Activated CD8-positive, alpha-beta memory T cell treated with anti-CD3 and anti-CD28 coated beads for 4 hours (primary cell): ENCODE data around the gene EN2.
"Not testable (repeated sequence)": the region's sequence is repeated elsewhere in the genome, so short reads cannot be mapped to it uniquely, and the experiment has no call there.

Source experiments
- DNase-seq, 2 donors: peaks; one replicate each; pipeline ENCODE4 v3.0.0-alpha.2; 2020; ENCODE audit warnings: low read depth in 2 of 2

Gene EN2

DNA sequence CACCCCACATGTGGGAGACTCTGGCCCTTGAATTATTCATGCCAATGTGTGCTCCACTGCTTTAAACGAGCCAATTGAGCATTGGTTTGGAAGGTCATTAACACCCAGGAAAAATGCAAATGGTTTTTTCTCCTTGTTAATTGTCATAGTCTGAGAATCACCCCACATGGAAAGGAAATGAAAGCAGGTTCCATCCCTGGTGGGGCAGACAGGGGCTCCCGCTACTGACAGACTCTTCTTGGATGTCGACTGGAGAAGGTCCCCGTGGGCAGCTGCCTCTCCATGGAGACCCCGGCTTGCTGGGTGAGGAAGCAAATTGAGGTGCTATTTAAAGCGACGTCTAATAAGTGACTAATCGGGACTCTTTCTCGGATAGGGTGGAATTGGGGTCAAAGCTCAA is 32.0 kb upstream of the EN2 start:
- DNase-seq: no peak

DNA sequence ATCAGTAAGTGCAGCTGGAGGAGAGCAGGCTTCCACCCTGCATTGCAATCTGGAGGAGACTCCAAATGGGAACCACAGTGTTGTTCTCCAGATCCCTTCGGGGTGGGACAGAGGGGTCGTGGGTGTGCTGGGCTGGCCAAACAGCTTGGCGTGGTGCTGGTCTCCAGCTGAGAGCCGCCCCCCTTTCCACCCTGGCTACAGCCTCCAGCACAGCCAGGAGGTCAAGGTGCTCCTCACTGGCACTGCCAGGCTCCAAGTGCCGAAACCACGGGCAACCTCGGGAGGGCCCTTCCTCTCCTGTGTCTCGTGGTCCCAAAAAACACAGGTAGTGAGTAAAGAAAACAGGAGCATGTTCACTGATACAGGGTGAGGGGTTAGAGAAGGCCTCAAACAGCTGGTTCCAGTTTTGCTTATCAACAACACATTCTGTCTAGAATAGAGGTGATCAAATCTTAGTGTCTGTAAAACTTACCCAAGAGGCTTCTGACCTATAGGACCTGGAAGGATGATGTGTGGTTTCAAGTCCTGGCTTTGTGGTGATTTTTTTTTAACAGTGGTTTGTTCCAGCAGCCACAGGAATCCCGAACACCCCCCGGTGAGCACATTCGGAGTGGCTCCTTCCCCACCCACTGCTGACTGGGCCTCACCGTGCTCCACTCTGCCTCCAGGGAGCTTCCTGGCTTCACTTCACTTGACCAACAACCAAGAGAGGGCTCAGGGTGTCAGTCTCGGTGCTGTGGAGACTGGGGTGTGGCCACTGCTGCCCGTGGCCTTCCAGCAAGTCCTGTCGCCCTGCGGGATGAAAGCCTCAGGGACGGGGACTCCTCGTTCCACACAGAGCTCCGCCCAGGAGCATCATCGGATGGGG is 31.2 kb upstream of the EN2 start:
- no peak for DNase-seq

GRCh38 chr7:155427411-155428038 is 30.4 kb upstream of the EN2 start:
- DNase-seq: no peak

GRCh38 chr7:155428171-155428834 is 29.6 kb upstream of the EN2 start:
- no peak for DNase-seq

GRCh38 chr7:155429651-155430050 is 28.3 kb upstream of the EN2 start:
- no peak for DNase-seq

- DNase-seq: no peak
Measured at GRCh38 chr7:155430606-155431005, 27.3 kb upstream of the EN2 start.

DNA sequence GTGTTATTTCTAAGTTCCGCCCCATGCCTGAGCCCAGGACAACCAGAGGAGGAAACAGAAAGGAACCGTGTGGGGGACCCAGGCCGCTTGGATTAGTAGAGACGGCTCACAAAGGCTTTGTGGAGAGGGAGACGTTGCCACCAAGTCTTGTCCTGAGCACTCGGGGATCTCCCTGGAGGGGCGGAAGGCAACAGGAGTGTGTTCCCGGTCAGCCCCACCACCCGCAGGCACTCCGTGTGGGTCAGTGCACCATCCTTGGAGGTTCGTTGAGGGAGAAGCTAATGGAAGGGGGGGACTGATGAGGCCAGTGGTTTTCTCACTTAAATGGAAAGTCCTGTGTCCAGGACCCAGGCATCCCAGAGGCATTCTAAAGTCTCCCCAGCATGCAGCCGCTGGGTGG is 26.7 kb upstream of the EN2 start:
- no peak for DNase-seq

DNA sequence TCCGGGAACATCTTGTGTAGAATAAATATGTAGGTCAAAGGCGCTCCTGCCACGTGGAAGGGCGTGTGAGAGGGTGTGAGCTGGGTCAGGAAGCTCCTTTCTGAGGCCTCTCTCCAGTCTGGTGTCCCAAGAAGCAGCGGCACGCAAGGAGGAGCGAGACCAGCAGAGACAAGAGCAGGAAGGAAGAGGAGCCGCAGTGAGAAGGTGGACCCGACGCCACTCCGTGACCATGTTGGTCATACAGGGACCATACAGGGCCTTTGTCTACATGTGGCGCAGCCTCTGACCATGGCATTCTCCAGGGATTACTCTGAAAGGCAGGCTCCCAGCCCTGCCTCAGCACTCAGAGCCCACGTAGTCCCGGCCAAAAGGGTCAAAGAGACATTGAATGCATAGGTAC is 26.2 kb upstream of the EN2 start:
- DNase-seq: no peak

DNA sequence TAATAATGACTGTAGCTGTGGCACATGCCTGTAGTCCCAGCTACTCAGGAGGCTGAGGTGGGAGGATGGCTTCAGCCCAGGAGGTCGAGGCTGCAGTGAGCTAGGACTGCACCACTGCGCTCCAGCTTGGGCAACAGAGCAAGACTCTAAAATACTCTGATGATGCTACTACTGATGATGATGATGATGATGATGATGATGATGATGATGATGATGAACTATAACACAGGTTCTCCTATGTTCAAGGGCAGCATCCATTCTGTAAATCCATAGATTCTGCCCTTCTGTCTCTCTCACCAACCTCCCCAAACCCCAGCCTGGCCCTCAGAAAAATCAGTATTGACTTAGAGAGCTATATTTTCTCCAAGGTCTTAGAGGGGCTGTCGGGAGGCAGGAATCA is 22.8 kb upstream of the EN2 start:
- no peak for DNase-seq

GRCh38 chr7:155437836-155438235 is 20.1 kb upstream of the EN2 start:
- no peak for DNase-seq

GRCh38 chr7:155438777-155439176 is 19.2 kb upstream of the EN2 start:
- DNase-seq: no peak

DNA sequence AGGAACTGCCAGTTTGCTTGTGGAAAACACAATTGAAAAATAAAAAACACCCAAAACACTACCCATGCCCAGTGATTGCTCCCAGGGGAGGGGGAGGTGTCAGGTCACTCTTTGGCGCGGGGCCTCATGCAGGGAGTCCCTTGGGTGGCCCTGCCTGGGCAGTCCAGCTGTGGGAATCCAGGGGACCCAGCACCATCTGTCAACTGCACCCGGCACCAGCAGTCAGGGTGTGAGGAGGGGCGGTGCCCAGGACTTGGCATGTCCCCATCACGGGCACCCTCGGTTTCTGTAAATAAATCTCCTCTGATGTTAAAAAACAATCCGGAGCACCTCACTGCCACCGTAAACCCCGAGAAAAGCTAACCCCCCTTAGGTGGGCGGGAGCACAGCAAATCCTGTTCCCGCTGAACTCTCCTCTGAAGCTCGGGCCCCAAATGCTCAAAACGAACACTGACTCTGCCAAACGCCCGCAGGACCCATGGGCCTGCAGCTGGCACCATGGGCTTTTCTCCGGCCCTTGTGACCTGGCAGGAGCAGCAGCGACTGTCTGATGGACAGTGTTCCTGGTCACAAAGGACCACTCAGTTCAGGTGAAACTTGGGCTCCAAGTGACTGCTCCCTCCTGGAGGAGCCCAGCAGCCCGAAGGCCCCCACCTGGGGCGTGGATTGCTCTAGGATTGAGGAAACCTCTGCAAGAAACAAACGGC is 18.5 kb upstream of the EN2 start:
- no peak for DNase-seq

- no peak for DNase-seq
Measured at GRCh38 chr7:155440018-155440410, 17.9 kb upstream of the EN2 start.

GRCh38 chr7:155441856-155442255 is 16.1 kb upstream of the EN2 start:
- DNase-seq: no peak

DNA sequence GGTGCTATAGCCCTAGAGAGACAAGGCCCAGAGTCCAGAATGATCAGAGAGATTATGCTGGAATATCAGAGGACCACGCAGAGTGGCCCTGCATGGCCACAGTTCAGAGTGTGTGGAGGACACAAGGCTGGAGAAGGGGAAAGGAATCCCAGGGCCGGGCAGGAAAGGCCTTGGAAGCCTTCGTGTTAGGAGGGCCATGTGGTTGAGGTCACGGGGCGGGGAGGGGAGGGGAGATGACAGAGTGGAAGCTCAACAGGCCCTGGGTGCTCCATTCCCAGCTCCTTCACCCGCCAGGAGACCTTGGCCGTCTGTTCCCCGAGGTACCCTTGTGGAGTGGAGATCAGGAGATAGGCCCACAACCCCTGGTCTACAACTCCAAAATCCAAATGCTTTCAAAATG is 13.2 kb upstream of the EN2 start:
- no peak for DNase-seq

DNA sequence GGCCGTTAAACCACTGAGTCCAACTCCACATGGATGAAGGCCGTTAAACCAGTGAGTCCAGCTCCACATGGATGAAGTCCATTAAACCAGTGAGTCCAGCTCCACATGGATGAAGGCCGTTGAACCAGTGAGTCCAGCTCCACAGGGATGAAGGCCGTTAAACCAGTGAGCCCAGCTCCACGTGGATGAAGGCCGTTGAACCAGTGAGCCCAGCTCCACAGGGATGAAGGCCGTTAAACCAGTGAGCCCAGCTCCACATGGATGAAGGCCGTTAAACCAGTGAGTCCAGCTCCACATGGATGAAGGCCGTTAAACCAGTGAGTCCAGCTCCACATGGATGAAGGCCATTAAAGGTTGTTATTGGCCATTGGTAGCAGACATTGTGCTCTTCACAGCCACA is 12.3 kb upstream of the EN2 start:
- DNase-seq: not testable (repeated sequence)

DNA sequence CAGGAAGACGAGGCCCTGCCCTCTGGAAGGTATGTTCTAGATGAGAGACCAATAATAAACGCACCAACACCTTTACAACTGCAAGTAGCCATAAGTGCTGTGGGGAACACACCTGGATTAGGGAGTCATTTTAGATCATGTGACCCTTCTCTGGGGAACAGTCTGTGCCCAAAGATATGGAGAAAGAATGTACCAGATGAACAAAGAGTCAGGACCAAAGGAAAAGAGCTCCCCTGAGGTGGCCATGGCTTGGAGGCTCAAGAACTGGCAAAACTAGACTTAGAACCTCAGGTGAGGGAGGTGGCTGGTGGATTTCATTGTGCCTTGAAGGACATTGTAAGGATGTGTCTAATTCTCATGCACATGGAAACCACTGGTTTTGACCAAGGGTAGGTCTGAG is 10.3 kb upstream of the EN2 start:
- DNase-seq: no peak

DNA sequence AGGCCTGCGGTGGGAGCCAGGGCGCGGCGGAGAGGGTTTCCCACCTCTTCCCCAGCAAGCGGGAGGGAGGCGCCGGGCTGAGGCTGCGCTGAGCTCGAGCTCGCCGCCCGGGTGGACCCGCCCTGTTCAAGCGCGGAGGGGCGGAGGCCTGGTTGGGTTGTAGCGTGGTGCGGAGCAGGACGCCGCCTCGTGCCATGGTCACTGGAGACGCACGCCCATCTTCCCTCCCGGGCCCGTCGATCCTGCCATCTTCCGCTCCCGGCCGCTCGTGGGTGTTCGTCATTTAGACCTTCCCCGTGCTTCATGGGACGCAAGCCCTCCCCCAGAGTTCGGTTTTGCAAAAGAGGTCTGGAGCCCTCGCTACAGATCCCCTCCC is 9.3 kb upstream of the EN2 start:
- DNase-seq: no peak

DNA sequence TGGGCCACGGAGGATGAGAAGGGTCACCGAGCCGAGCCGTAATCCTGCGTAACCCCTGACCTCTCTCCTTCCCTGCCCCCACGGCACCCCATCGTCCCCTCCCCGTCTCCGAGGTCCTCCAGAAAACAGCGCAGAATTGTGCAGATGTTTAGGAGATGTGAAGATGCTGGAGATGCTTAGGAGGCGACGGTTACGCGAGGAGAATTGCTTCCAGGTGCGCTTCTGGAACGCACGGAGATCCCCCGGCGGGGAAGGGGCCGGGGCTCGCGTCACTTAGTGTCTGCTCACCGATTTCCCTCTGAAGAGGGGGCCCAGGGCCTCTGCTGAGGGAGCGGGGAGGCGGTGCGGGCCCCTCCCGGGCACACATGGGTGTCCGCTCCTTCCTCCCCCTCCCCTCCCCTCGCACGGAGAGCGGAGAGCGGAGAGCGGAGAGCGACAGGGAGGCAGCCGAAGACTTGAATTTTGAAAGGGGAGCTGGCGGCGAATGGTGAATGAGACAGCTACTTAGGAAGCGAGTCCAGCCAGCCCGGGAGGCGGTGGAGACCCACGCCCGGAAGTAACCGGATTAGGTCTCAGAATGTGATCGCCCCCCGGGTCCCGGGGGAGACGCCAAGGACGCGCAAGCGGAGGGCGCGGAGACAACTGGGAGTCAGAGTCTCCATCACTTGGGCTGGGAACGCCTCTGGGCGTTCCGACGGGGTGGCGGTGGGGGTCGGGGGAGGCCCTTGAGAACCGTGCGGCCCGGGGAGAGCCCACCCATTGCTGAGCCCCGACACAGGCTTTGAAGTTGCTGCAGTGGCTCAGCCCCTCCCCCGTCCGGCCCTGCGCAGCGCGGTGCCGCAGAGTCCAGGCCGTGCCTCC is 8.7 kb upstream of the EN2 start:
- DNase-seq: no peak

DNA sequence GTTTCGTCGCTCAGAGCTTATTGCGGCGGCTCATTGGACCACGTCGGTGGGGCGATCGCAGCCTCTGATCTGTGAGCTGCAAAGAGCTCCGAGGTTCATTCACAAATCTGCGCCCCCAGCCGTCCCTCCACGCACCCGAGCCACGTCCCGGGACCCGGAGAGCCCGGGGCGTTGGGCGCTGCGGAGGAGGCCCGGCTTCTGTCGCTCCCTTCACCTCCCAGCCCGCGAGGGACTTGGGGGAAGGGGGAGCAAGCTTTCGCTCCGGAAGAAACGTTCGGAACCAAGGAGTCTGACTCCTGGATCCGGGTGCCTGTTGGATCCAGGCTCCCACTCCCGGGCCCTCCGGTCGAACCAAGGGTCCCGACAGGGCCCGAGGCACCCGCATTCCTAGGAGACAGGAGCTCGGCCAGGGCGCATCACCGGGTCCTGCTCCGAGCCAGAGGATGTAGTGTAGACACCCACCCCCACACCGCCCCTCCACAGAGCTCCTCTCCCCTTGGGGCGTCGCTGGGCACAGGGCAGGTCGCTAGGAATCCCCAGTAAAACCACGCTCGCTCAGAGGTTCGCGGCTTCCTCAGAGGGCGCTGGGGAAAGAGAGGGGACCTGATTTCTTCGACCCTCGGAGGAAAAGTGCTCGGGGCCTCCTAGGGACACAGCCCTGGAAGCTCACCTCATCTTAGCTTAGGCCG is 7.9 kb upstream of the EN2 start:
- DNase-seq: no peak

- no peak for DNase-seq
Measured at GRCh38 chr7:155450558-155450969, 7.4 kb upstream of the EN2 start.
